ENCODE results near the gene CDK5R1. TPM values are rescaled to one million over a fixed set of nuclear protein-coding genes. Genes with fewer than 3 reads are reported as not detected.
A peak's percentile ranks its signal among the peaks of the same experiment; 100 is the strongest.

CDK5R1 gene
- total RNA-seq, 1 donor from 2014 or later = 6.1 TPM

- Mint-ChIP-seq H3K27ac (no peak overlapping the region), H3K9me3 (ENCODE audit: low read depth) (no peaks in the 10 kb centered on the region), H3K4me3 (ENCODE audit: low read depth) (no peak overlapping the region), H3K36me3 (ENCODE audit: insufficient read depth) (peaks cover 1% of the 10 kb centered on the region), H3K4me1 (ENCODE audit: low read depth) (peaks cover 16% of the 10 kb centered on the region), H3K27me3 (no peaks in the 10 kb centered on the region)
- no peak for DNase-seq (ENCODE audit: low spot score, unreplicated experiment)
- TF ChIP-seq CTCF (IDR thresholded peaks at IDR 0.05; ENCODE audit: unreplicated experiment) = no peak
These were observed 31.2 kb downstream of the CDK5R1 start for GRCh38 chr17:32517982-32518381.

GRCh38 chr17:32518646-32519227 is 31.9 kb downstream of the CDK5R1 start:
- Mint-ChIP-seq H3K9me3 (ENCODE audit: low read depth) (no peaks in the 10 kb centered on the region), H3K27me3 (no peaks in the 10 kb centered on the region), H3K36me3 (ENCODE audit: insufficient read depth) (peaks cover 1% of the 10 kb centered on the region), H3K4me1 (ENCODE audit: low read depth) (peaks cover 16% of the 10 kb centered on the region), H3K4me3 (ENCODE audit: low read depth) (peak overlapping the region; percentile 77), H3K27ac (peak overlapping the region; percentile 90)
- no peak for TF ChIP-seq CTCF (IDR thresholded peaks at IDR 0.05; ENCODE audit: unreplicated experiment)
- DNase-seq (ENCODE audit: low spot score, unreplicated experiment) = no peak

- Mint-ChIP-seq H3K27me3 (no peaks in the 10 kb centered on the region), H3K4me3 (ENCODE audit: low read depth) (peak overlapping the region; percentile 77), H3K36me3 (ENCODE audit: insufficient read depth) (peaks cover 1% of the 10 kb centered on the region), H3K9me3 (ENCODE audit: low read depth) (no peaks in the 10 kb centered on the region), H3K27ac (peak overlapping the region; percentile 90), H3K4me1 (ENCODE audit: low read depth) (peaks cover 16% of the 10 kb centered on the region)
- no peak for TF ChIP-seq CTCF (IDR thresholded peaks at IDR 0.05; ENCODE audit: unreplicated experiment)
- DNase-seq (ENCODE audit: low spot score, unreplicated experiment) = peak; percentile 57
These were observed 32.7 kb downstream of the CDK5R1 start for GRCh38 chr17:32519228-32520103.

GRCh38 chr17:32520104-32520701 is 33.4 kb downstream of the CDK5R1 start:
- Mint-ChIP-seq H3K4me1 (ENCODE audit: low read depth) (peaks cover 16% of the 10 kb centered on the region), H3K4me3 (ENCODE audit: low read depth) (peak overlapping the region; percentile 72), H3K27ac (peak overlapping the region; percentile 80), H3K27me3 (no peaks in the 10 kb centered on the region), H3K9me3 (ENCODE audit: low read depth) (no peaks in the 10 kb centered on the region), H3K36me3 (ENCODE audit: insufficient read depth) (peaks cover 1% of the 10 kb centered on the region)
- no peak for TF ChIP-seq CTCF (IDR thresholded peaks at IDR 0.05; ENCODE audit: unreplicated experiment)
- no peak for DNase-seq (ENCODE audit: low spot score, unreplicated experiment)

- Mint-ChIP-seq H3K9me3 (ENCODE audit: low read depth) (no peaks in the 10 kb centered on the region), H3K4me1 (ENCODE audit: low read depth) (peaks cover 16% of the 10 kb centered on the region), H3K27ac (no peak overlapping the region), H3K4me3 (ENCODE audit: low read depth) (peak overlapping the region; percentile 72), H3K27me3 (no peaks in the 10 kb centered on the region), H3K36me3 (ENCODE audit: insufficient read depth) (peaks cover 1% of the 10 kb centered on the region)
- no peak for DNase-seq (ENCODE audit: low spot score, unreplicated experiment)
- no peak for TF ChIP-seq CTCF (IDR thresholded peaks at IDR 0.05; ENCODE audit: unreplicated experiment)
These were observed 34.1 kb downstream of the CDK5R1 start for GRCh38 chr17:32520737-32521404.
